K562 (cell line): ENCODE results near the gene KCND1. TPM values are rescaled to one million over a fixed set of nuclear protein-coding genes. Genes with fewer than 3 reads are reported as not detected.

ENCODE experiments used
- ATAC-seq: fragments of 200-7000 bp; cut with Tn5 transposase; 3 replicates; pipeline ENCODE4 v1.9.1; 2020; ENCODE audit warnings: moderate library complexity
- BruUV-seq: library from RNA; stranded (reverse); fragments of 400-500 nt; replicated peaks from 2 replicates; lab custom pipeline; 2021; lab: Mats Ljungman, UMichigan
- CTCF ChIA-PET: fragments of 300-600 bp; formaldehyde crosslinking; extraction: SDS; loops from one replicate; lab custom pipeline; 2021; ENCODE audit warnings: low intra/inter-chr PET ratio; lab: Yijun Ruan, JAX
- POLR2A ChIA-PET: fragments of 300-600, 350-650 bp; sonication (Branson Sonifier 250); formaldehyde crosslinking; extraction: SDS; loops from one replicate; lab custom pipeline; 2021; ENCODE audit warnings: antibody characterized with exemption, inconsistent platforms; lab: Yijun Ruan, JAX
- DNase-seq, 4 experiments: peaks; one replicate each; pipeline versions ENCODE4 v3.0.0 to v3.0.0-alpha.2; 2011 to 2018; ENCODE audit warnings: low spot score in 3 of 4, mixed read lengths in 3 of 4; ENCODE audit errors: extremely low read depth in 1 of 4
- FAIRE-seq: peaks from 2 replicates; lab custom pipeline; 2011; peaks lifted over from hg19 to GRCh38; lab: Jason Lieb, UNC
- H2AFZ ChIP-seq: 2 replicates; pipeline ENCODE4 v1.6.0; 2011; ENCODE audit warnings: low read depth, low read length, control low read depth, inconsistent platforms
- H3K27ac ChIP-seq: fragments of 200-600 bp; 3 replicates; pipeline ENCODE4 v1.8.0; 2011; ENCODE audit warnings: low read depth, mild to moderate bottlenecking, control low read depth, inconsistent platforms, low read length, moderate library complexity, mixed read lengths; ENCODE audit errors: extremely low read depth
- H3K27me3 ChIP-seq, 2 experiments: fragments of 300-600 bp in 1 of 2; 2 replicates in 1 of 2; 3 replicates in 1 of 2; pipeline versions ENCODE4 v1.6.0 to v1.8.0; 2011; ENCODE audit warnings: inconsistent platforms in 2 of 2, low read length in 2 of 2, mild to moderate bottlenecking in 1 of 2, mixed read lengths in 1 of 2, moderate library complexity in 1 of 2; ENCODE audit not compliant: control insufficient read depth in 2 of 2, insufficient read depth in 2 of 2
- H3K36me3 ChIP-seq: fragments of 300-600 bp; 3 replicates; pipeline ENCODE4 v1.8.0; 2011; ENCODE audit warnings: mild to moderate bottlenecking, low read length, inconsistent platforms; ENCODE audit not compliant: control insufficient read depth, insufficient read depth
- H3K4me1 ChIP-seq, 2 experiments: fragments of 200-600 bp in 1 of 2; replicated peaks in 1 of 2; 2 replicates in 1 of 2; 3 replicates in 1 of 2; pipeline versions ENCODE4 v1.5.1 to v1.8.0; 2011; ENCODE audit warnings: inconsistent platforms in 2 of 2, low read length in 2 of 2, mild to moderate bottlenecking in 1 of 2, mixed read lengths in 1 of 2, moderate library complexity in 1 of 2; ENCODE audit not compliant: control insufficient read depth in 2 of 2, insufficient read depth in 2 of 2
- H3K4me2 ChIP-seq: 2 replicates; pipeline ENCODE4 v1.6.1; 2011; ENCODE audit warnings: low read length, control low read depth, inconsistent platforms, mixed read lengths; ENCODE audit not compliant: insufficient read depth
- H3K4me3 ChIP-seq: fragments of 200-600 bp; sonication (generic), shearing (Covaris generic); 2 replicates; pipeline ENCODE4 v1.5.1; 2016; ENCODE audit warnings: control low read depth, inconsistent platforms
- H3K79me2 ChIP-seq: fragments of 200-600 bp; 3 replicates; pipeline ENCODE4 v1.8.0; 2011; ENCODE audit warnings: low read length, inconsistent platforms; ENCODE audit not compliant: control insufficient read depth, insufficient read depth
- H3K9ac ChIP-seq, 2 experiments: 2 replicates each; pipeline versions ENCODE4 v1.6.0 to v1.6.1; 2011; ENCODE audit warnings: low read depth in 2 of 2, low read length in 2 of 2, control low read depth in 1 of 2, inconsistent platforms in 1 of 2, mild to moderate bottlenecking in 1 of 2, mixed read lengths in 1 of 2; ENCODE audit not compliant: insufficient read depth in 1 of 2
- H3K9me1 ChIP-seq: one replicate; pipeline ENCODE4 v1.6.0; 2011; ENCODE audit warnings: inconsistent platforms, mild to moderate bottlenecking, low read length, moderate library complexity; ENCODE audit not compliant: control insufficient read depth, insufficient read depth
- H3K9me3 ChIP-seq: replicated peaks from 2 replicates; pipeline ENCODE4 v1.5.1; 2011; ENCODE audit warnings: low read depth, low read length, inconsistent platforms; ENCODE audit not compliant: control insufficient read depth, insufficient read depth
- H4K20me1 ChIP-seq: replicated peaks from 2 replicates; pipeline ENCODE4 v1.6.1; 2011; ENCODE audit warnings: low read length, inconsistent platforms, mixed read lengths; ENCODE audit not compliant: control insufficient read depth, insufficient read depth
- CREBBP ChIP-seq: IDR thresholded peaks from one replicate; pipeline ENCODE4 v1.6.1; 2012; ENCODE audit warnings: low read depth, mild to moderate bottlenecking, control low read depth, inconsistent platforms, low read length
- ELF4 ChIP-seq: fragments of 450-650 bp; formaldehyde crosslinking; IDR thresholded peaks from 2 replicates; pipeline ENCODE4 v1.4.0; 2022; ENCODE audit warnings: missing genetic modification characterization
- ESRRB ChIP-seq: fragments of 250-450 bp; sonication (Bioruptor Pico); IDR thresholded peaks from 2 replicates; pipeline ENCODE4 v1.5.0; 2020; ENCODE audit warnings: mild to moderate bottlenecking, moderate library complexity, borderline replicate concordance
- EWSR1 ChIP-seq: fragments of 450-650 bp; IDR thresholded peaks from 2 replicates; pipeline ENCODE4 v1.6.1; 2018; ENCODE audit warnings: borderline replicate concordance, mild to moderate bottlenecking, low read depth, moderate library complexity; ENCODE audit not compliant: partially characterized antibody
- IFI16 ChIP-seq: fragments of 250-450 bp; sonication (Bioruptor Pico); IDR thresholded peaks from 2 replicates; pipeline ENCODE4 v2.1.2; 2022; ENCODE audit warnings: mild to moderate bottlenecking, inconsistent platforms
- LCOR ChIP-seq: sonication (generic); formaldehyde crosslinking; IDR thresholded peaks from 2 replicates; pipeline ENCODE4 v1.8.0; 2022; ENCODE audit warnings: mild to moderate bottlenecking, missing genetic modification reagents
- MIER1 ChIP-seq: fragments of 450-650 bp; IDR thresholded peaks from 2 replicates; pipeline ENCODE4 v1.6.1; 2016; ENCODE audit warnings: antibody characterized with exemption, mild to moderate bottlenecking, low read depth
- MTA2 ChIP-seq: fragments of 450-650 bp; IDR thresholded peaks from 2 replicates; pipeline ENCODE4 v1.6.1; 2016; ENCODE audit warnings: low read depth
- PURB ChIP-seq: sonication (generic); formaldehyde crosslinking; IDR thresholded peaks from 2 replicates; pipeline ENCODE4 v1.9.0; 2021; ENCODE audit warnings: low read depth, mild to moderate bottlenecking, missing genetic modification reagents
- RBM14 ChIP-seq: fragments of 200-400 bp; formaldehyde crosslinking; IDR thresholded peaks from 2 replicates; pipeline ENCODE4 v1.6.1; 2018; ENCODE audit warnings: low read depth, mild to moderate bottlenecking, low read length, moderate library complexity, borderline replicate concordance; ENCODE audit not compliant: insufficient read depth
- TEAD1 ChIP-seq, 2 experiments: fragments of 450-650 bp in 1 of 2; sonication (generic) in 1 of 2; formaldehyde crosslinking; IDR thresholded peaks; 2 replicates each; pipeline versions ENCODE4 v1.4.0 to v1.8.0; 2020 to 2022; ENCODE audit warnings: mild to moderate bottlenecking in 2 of 2, missing genetic modification reagents in 1 of 2
- USF1 ChIP-seq: sonication (generic); formaldehyde crosslinking; IDR thresholded peaks from 2 replicates; pipeline ENCODE4 v1.9.0; 2022; ENCODE audit warnings: mild to moderate bottlenecking, missing genetic modification reagents
- ZNF143 ChIP-seq: sonication (generic); formaldehyde crosslinking; IDR thresholded peaks from 2 replicates; pipeline ENCODE4 v1.9.0; 2022; ENCODE audit warnings: mild to moderate bottlenecking, missing genetic modification reagents
- ZNF431 ChIP-seq: sonication (generic); formaldehyde crosslinking; IDR thresholded peaks from 2 replicates; pipeline ENCODE4 v1.8.0; 2022; ENCODE audit warnings: mild to moderate bottlenecking, missing genetic modification reagents
- ZNF695 ChIP-seq: fragments of 450-650 bp; formaldehyde crosslinking; IDR thresholded peaks from 2 replicates; pipeline ENCODE4 v1.4.0; 2020; ENCODE audit warnings: mild to moderate bottlenecking, moderate library complexity
- WGBS: fragments of 100-300 bp; shearing (Covaris generic); methylation state at CpG from one replicate; pipeline ENCODE4 v1.1.6; 2016; ENCODE audit warnings: low coverage, mixed read lengths; ENCODE audit not compliant: insufficient coverage; ENCODE audit errors: missing lambda C conversion rate; 5-methylcytosine and 5-hydroxymethylcytosine counted together
- in situ Hi-C: fragments of 300-500 bp; cut with MboI; formaldehyde crosslinking; loops from 4 replicates; pipeline ENCODE4 v1.15.0; 2018; ENCODE audit warnings: inconsistent platforms, mixed read lengths
- intact Hi-C: fragments of 100-400 bp; cut with micrococcal nuclease; formaldehyde crosslinking; loops from 2 replicates; pipeline ENCODE4 v1.14.2; 2022
- polyA plus RNA-seq, 8 experiments: library from polyadenylated mRNA; depleted of rRNA in 4 of 8; stranded (reverse) in 5 of 8; unstranded in 3 of 8; fragments of >200 nt; fragmentation: Nextera tagmentation in 2 of 8; fragmentation: Illumina TruSeq in 1 of 8; extraction: Ambion mirVana in 2 of 8; extraction: Trizol in 1 of 8; gene quantifications; 2 replicates each; pipeline versions ENCODE4 v1.2.1 to v1.2.3, GENCODE V29; 2011 to 2014; ENCODE audit warnings: inconsistent platforms in 1 of 8, missing spikeins in 1 of 8
- total RNA-seq, 7 experiments: library from RNA; depleted of rRNA in 6 of 7; stranded (reverse); fragments of >200 nt in 6 of 7; fragmentation: Illumina TruSeq in 2 of 7; extraction: Trizol in 2 of 7; gene quantifications; 2 replicates each; pipeline versions ENCODE4 v1.2.1 to v1.2.3, GENCODE V29; 2011 to 2021; ENCODE audit warnings: low replicate concordance in 1 of 7
- TF ChIP-seq, protein P1 (sequence below): fragments of 150-350 bp; IDR thresholded peaks from 2 replicates; pipeline ENCODE4 v1.6.1; 2014; ENCODE audit warnings: low read depth, mild to moderate bottlenecking, low read length, borderline replicate concordance
- TF ChIP-seq, protein P2 (sequence below): fragments of 250-450 bp; sonication (Bioruptor Pico); IDR thresholded peaks from 2 replicates; pipeline ENCODE4 v1.5.0; 2021

Gene KCND1
- total and polyA plus RNA-seq, 9 of the 15 experiments (the other 6 are each of a cell fraction or from before 2014, with no cell fraction given): 0.06 to 0.83 (median 0.39) TPM; not detected in 1

DNA sequence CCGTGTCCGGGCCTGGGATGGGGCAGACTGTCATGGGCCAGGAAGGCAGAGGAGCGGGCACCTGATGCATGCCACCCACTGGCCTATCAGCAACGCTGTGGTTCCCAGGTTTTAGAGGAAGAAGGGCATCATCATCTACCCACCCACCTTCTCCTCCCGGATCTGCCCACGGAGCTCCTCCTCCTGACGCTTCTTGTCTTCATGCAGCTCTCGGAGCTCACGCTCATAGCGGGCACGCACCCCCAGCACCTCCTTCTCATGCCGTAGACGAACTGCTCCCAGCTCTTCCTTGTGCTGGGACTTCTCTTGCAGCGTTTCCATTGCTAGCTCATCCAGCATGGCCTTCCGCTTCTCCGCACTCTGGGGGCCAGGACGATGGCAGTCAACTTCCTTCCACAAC is 11.4 kb upstream of the KCND1 start (continued):
- no peak for TF ChIP-seq MIER1

- no peak overlapping the region; the same call in 2 of the 3 replicates for H3K27ac ChIP-seq
- intact Hi-C loops: no loop called here
- peaks cover 5 to 9% of the 10 kb centered on the region in 2 experiments; a peak in 3 of 5 replicates for H3K4me1 ChIP-seq
- FAIRE-seq (no peak), DNase-seq (no peak), ATAC-seq (peak; percentile 55)
- 93% methylated on average over 2 of the region's 10 CpGs for WGBS
- peak overlapping the region in 1 of 2 experiments; percentile 43; a peak in 2 of 4 replicates for H3K9ac ChIP-seq
- in situ Hi-C loops: no loop called here
- no peaks in the 10 kb centered on the region for H3K27me3 ChIP-seq
- H4K20me1 ChIP-seq: no peaks in the 10 kb centered on the region
- ChIA-PET POLR2A (interaction anchor here (0.6 to 1.2 kb wide), 2 partner anchors 9 to 149 kb away, joined by 3 read pairs; no protein-coding TSS in a partner anchor), CTCF (no interaction called here)
- no peak for TF ChIP-seq RBM14
- TF ChIP-seq TEAD1 (CRISPR knock-in tag; IDR thresholded peaks at IDR 0.05): no peak
- TF ChIP-seq, protein P1, sequence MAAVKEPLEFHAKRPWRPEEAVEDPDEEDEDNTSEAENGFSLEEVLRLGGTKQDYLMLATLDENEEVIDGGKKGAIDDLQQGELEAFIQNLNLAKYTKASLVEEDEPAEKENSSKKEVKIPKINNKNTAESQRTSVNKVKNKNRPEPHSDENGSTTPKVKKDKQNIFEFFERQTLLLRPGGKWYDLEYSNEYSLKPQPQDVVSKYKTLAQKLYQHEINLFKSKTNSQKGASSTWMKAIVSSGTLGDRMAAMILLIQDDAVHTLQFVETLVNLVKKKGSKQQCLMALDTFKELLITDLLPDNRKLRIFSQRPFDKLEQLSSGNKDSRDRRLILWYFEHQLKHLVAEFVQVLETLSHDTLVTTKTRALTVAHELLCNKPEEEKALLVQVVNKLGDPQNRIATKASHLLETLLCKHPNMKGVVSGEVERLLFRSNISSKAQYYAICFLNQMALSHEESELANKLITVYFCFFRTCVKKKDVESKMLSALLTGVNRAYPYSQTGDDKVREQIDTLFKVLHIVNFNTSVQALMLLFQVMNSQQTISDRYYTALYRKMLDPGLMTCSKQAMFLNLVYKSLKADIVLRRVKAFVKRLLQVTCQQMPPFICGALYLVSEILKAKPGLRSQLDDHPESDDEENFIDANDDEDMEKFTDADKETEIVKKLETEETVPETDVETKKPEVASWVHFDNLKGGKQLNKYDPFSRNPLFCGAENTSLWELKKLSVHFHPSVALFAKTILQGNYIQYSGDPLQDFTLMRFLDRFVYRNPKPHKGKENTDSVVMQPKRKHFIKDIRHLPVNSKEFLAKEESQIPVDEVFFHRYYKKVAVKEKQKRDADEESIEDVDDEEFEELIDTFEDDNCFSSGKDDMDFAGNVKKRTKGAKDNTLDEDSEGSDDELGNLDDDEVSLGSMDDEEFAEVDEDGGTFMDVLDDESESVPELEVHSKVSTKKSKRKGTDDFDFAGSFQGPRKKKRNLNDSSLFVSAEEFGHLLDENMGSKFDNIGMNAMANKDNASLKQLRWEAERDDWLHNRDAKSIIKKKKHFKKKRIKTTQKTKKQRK: no peak
- no peak for TF ChIP-seq ELF4 (CRISPR knock-in tag)
- no peak for TF ChIP-seq IFI16 (CRISPR knock-in tag)
- no peak for TF ChIP-seq ZNF695 (CRISPR knock-in tag)
- TF ChIP-seq ZNF431 (CRISPR knock-in tag): no peak
- TF ChIP-seq LCOR (CRISPR knock-in tag): no peak
- TF ChIP-seq, protein P2, sequence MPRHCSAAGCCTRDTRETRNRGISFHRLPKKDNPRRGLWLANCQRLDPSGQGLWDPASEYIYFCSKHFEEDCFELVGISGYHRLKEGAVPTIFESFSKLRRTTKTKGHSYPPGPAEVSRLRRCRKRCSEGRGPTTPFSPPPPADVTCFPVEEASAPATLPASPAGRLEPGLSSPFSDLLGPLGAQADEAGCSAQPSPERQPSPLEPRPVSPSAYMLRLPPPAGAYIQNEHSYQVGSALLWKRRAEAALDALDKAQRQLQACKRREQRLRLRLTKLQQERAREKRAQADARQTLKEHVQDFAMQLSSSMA (CRISPR knock-in tag): no peak
- no peak for TF ChIP-seq CREBBP
- no peak for TF ChIP-seq MTA2
- TF ChIP-seq EWSR1: no peak
- TF ChIP-seq PURB: no peak
- TF ChIP-seq USF1 (CRISPR knock-in tag): no peak
- TF ChIP-seq ESRRB (CRISPR knock-in tag): no peak
- TF ChIP-seq ZNF143 (CRISPR knock-in tag): no peak
- no TSS peak for BruUV-seq
- no peaks in the 10 kb centered on the region for H3K79me2 ChIP-seq
- H2AFZ ChIP-seq: no peak overlapping the region
- H3K9me3 ChIP-seq: no peaks in the 10 kb centered on the region
- H3K9me1 ChIP-seq: no peaks in the 10 kb centered on the region
- H3K4me2 ChIP-seq: no peak overlapping the region
- H3K4me3 ChIP-seq: no peak overlapping the region
- H3K36me3 ChIP-seq: peaks cover 59% of the 10 kb centered on the region; the same call in 2 of the 3 replicates
These were observed 9.5 kb upstream of the KCND1 start for GRCh38 chrX:48981178-48981577.
